Neural progenitor cell (in vitro differentiated cells): ENCODE data around the gene DCUN1D5.

Experiments used
- CTCF ChIP-seq: fragments of 200-600 bp; sonication (generic); IDR thresholded peaks from 2 replicates; pipeline ENCODE4 v1.5.1; 2017; ENCODE audit warnings: antibody characterized with exemption, mild to moderate bottlenecking
- EZH2phosphoT487 ChIP-seq: fragments of 200-600 bp; sonication (generic); IDR thresholded peaks from 2 replicates; pipeline ENCODE4 v1.6.1; 2017; ENCODE audit warnings: antibody characterized with exemption

DNA sequence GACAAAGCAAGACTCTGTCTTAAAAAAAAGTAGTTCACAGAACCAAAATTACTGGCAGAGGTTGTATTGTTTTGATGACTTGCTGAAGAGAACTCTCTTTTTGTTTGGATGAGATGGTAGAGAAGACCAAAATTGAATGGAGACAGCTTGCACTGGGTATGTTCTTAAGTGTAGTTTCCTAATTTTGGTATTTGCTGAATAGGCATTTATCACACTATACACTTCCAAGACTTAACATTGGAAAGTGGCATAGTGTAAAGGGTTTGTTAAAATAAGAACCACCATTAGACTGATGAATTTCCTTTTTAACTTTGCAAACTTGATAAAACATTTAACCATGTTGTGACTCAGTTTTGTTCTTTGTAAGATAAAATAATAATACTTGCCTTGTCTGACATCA, 5.3 kb upstream of the DCUN1D5 start:
- TF ChIP-seq CTCF = no peak
- TF ChIP-seq EZH2phosphoT487 = no peak
